H1 (cell line): Measurements from ENCODE around the gene YIF1B. TPM values are rescaled to one million over a fixed set of nuclear protein-coding genes. Genes with fewer than 3 reads are reported as not detected.

Experiments used
- CTCF ChIA-PET: fragments of 300-600 bp; sonication (Branson Sonifier 250); formaldehyde crosslinking; loops from one replicate; lab custom pipeline; 2021; ENCODE audit not compliant: partially characterized antibody; lab: Charles Lee
- POLR2A ChIA-PET: fragments of 300-600 bp; sonication (Branson Sonifier 250); formaldehyde crosslinking; loops from one replicate; lab custom pipeline; 2021; ENCODE audit warnings: inconsistent platforms; ENCODE audit not compliant: partially characterized antibody; lab: Charles Lee
- DNase-seq, 2 experiments: peaks; one replicate each; pipeline versions ENCODE4 v3.0.0 to v3.0.0-alpha.2; 2010 to 2022; ENCODE audit warnings: low spot score in 2 of 2, low read depth in 1 of 2, mixed read lengths in 1 of 2
- FAIRE-seq: peaks from 2 replicates; lab custom pipeline; 2011; peaks lifted over from hg19 to GRCh38; lab: Jason Lieb, UNC
- H2AFZ ChIP-seq: 2 replicates; pipeline ENCODE4 v1.8.1; 2012; ENCODE audit warnings: low read length, inconsistent platforms
- H2AK5ac ChIP-seq: 2 replicates; pipeline ENCODE4 v1.6.1; 2013; ENCODE audit warnings: low read depth, low read length
- H2BK120ac ChIP-seq: replicated peaks from 2 replicates; pipeline ENCODE3; 2013; ENCODE audit warnings: low read depth, low read length, inconsistent platforms
- H2BK12ac ChIP-seq: 2 replicates; pipeline ENCODE4 v1.6.1; 2013; ENCODE audit warnings: low read depth, low read length
- H2BK15ac ChIP-seq: 2 replicates; pipeline ENCODE4 v1.6.1; 2013; ENCODE audit warnings: low read length
- H2BK20ac ChIP-seq: 2 replicates; pipeline ENCODE4 v1.6.1; 2013; ENCODE audit warnings: low read length
- H2BK5ac ChIP-seq: 2 replicates; pipeline ENCODE4 v1.6.1; 2013; ENCODE audit warnings: low read depth, low read length
- H3K14ac ChIP-seq: 2 replicates; pipeline ENCODE4 v1.6.1; 2013; ENCODE audit warnings: inconsistent platforms; ENCODE audit not compliant: insufficient read length
- H3K18ac ChIP-seq: 2 replicates; pipeline ENCODE4 v1.6.1; 2013; ENCODE audit warnings: low read length; ENCODE audit errors: extremely low read depth
- H3K23ac ChIP-seq: 2 replicates; pipeline ENCODE4 v1.6.1; 2013; ENCODE audit warnings: inconsistent platforms; ENCODE audit not compliant: insufficient read length
- H3K23me2 ChIP-seq: 2 replicates; pipeline ENCODE4 v1.6.1; 2013; ENCODE audit warnings: low read depth, low read length
- H3K27ac ChIP-seq: 2 replicates; pipeline ENCODE4 v1.6.1; 2011; ENCODE audit warnings: low read depth, low read length, inconsistent platforms
- H3K27me3 ChIP-seq, 4 experiments: replicated peaks in 1 of 4; 1 replicate in 1 of 4; 2 replicates in 3 of 4; pipeline versions ENCODE4 v1.6.1 to v1.8.1; 2011 to 2013; ENCODE audit warnings: low read length in 3 of 4, mild to moderate bottlenecking in 3 of 4, inconsistent platforms in 2 of 4, mixed read lengths in 2 of 4, moderate library complexity in 1 of 4; ENCODE audit not compliant: control insufficient read depth in 3 of 4, insufficient read depth in 3 of 4; ENCODE audit errors: extremely low read depth in 1 of 4
- H3K36me3 ChIP-seq, 4 experiments: 2 replicates each; pipeline versions ENCODE4 v1.6.1 to v1.8.1; 2011 to 2013; ENCODE audit warnings: mild to moderate bottlenecking in 4 of 4, low read length in 3 of 4, moderate library complexity in 2 of 4, control low read depth in 1 of 4, inconsistent platforms in 1 of 4; ENCODE audit not compliant: insufficient read depth in 4 of 4, control insufficient read depth in 2 of 4
- H3K4ac ChIP-seq: replicated peaks from 2 replicates; pipeline ENCODE3; 2013; ENCODE audit warnings: low read length, low read depth, mixed read lengths, inconsistent platforms; ENCODE audit not compliant: insufficient read length
- H3K4me1 ChIP-seq, 4 experiments: replicated peaks in 1 of 4; 1 replicate in 1 of 4; 2 replicates in 3 of 4; pipeline versions ENCODE4 v1.6.1 to v1.8.1; 2011 to 2013; ENCODE audit warnings: low read length in 3 of 4, inconsistent platforms in 2 of 4, mixed read lengths in 1 of 4; ENCODE audit not compliant: insufficient read depth in 4 of 4, control insufficient read depth in 3 of 4
- H3K4me2 ChIP-seq, 2 experiments: 2 replicates each; pipeline versions ENCODE4 v1.6.1 to v1.8.1; 2011 to 2013; ENCODE audit warnings: low read depth in 2 of 2, low read length in 2 of 2, control low read depth in 1 of 2, inconsistent platforms in 1 of 2, mild to moderate bottlenecking in 1 of 2; ENCODE audit not compliant: insufficient read depth in 1 of 2
- H3K4me3 ChIP-seq, 4 experiments: fragments of 200-600, 300-600 bp in 1 of 4; sonication (generic), shearing (Covaris generic), sonication (Bioruptor Twin) in 1 of 4; 2 replicates each; pipeline versions ENCODE4 v1.5.1 to v1.8.1; 2011 to 2016; ENCODE audit warnings: low read length in 4 of 4, low read depth in 3 of 4, control low read depth in 2 of 4, inconsistent platforms in 2 of 4, mild to moderate bottlenecking in 2 of 4, mixed read lengths in 1 of 4, moderate library complexity in 1 of 4; ENCODE audit not compliant: insufficient read depth in 2 of 4; ENCODE audit errors: extremely low read depth in 1 of 4
- H3K56ac ChIP-seq: replicated peaks from 2 replicates; pipeline ENCODE3; 2013; ENCODE audit warnings: low read depth, mild to moderate bottlenecking, mixed read lengths, low read length, inconsistent platforms; ENCODE audit not compliant: insufficient read length
- H3K79me1 ChIP-seq: 2 replicates; pipeline ENCODE4 v1.6.1; 2013; ENCODE audit warnings: low read depth, low read length, control low read depth
- H3K79me2 ChIP-seq, 2 experiments: 2 replicates each; pipeline versions ENCODE4 v1.6.1 to v1.8.1; 2012 to 2013; ENCODE audit warnings: low read length in 2 of 2, mild to moderate bottlenecking in 2 of 2, inconsistent platforms in 1 of 2; ENCODE audit not compliant: insufficient read depth in 2 of 2, control insufficient read depth in 1 of 2
- H3K9ac ChIP-seq, 4 experiments: replicated peaks in 1 of 4; 1 replicate in 1 of 4; 2 replicates in 3 of 4; pipeline versions ENCODE4 v1.6.1 to v1.8.1; 2011 to 2013; ENCODE audit warnings: low read depth in 3 of 4, low read length in 3 of 4, control low read depth in 2 of 4, mild to moderate bottlenecking in 2 of 4, moderate library complexity in 2 of 4, inconsistent platforms in 1 of 4; ENCODE audit errors: extremely low read depth in 1 of 4
- H3K9me3 ChIP-seq, 2 experiments: 2 replicates each; pipeline versions ENCODE4 v1.6.1 to v1.8.1; 2012 to 2013; ENCODE audit warnings: mild to moderate bottlenecking in 2 of 2, moderate library complexity in 2 of 2, control low read depth in 1 of 2, inconsistent platforms in 1 of 2, low read depth in 1 of 2, low read length in 1 of 2, mixed read lengths in 1 of 2; ENCODE audit not compliant: insufficient read depth in 2 of 2
- H4K20me1 ChIP-seq, 2 experiments: replicated peaks in 1 of 2; 2 replicates each; pipeline versions ENCODE3 to v1.8.1; 2011 to 2013; ENCODE audit warnings: inconsistent platforms in 2 of 2, low read length in 2 of 2, mild to moderate bottlenecking in 1 of 2; ENCODE audit not compliant: insufficient read depth in 2 of 2, control insufficient read depth in 1 of 2
- H4K5ac ChIP-seq: 2 replicates; pipeline ENCODE4 v1.6.1; 2013; ENCODE audit warnings: low read length, low read depth, mixed read lengths, inconsistent platforms; ENCODE audit not compliant: insufficient read length
- H4K8ac ChIP-seq: 2 replicates; pipeline ENCODE4 v1.8.0; 2013; ENCODE audit warnings: mild to moderate bottlenecking, moderate library complexity, low read length, inconsistent platforms; ENCODE audit not compliant: insufficient read depth; ENCODE audit errors: extremely low read depth
- H4K91ac ChIP-seq: replicated peaks from 2 replicates; pipeline ENCODE3; 2013; ENCODE audit warnings: low read length, mixed read lengths, inconsistent platforms; ENCODE audit not compliant: insufficient read length
- CHD1 ChIP-seq: IDR thresholded peaks from 2 replicates; pipeline ENCODE4 v1.6.1; 2012; ENCODE audit warnings: low read depth, low read length, improper control_type of control experiment
- GABPA ChIP-seq: IDR thresholded peaks from 2 replicates; pipeline ENCODE4 v1.6.1; 2011; ENCODE audit warnings: mild to moderate bottlenecking, low read length, moderate library complexity, borderline replicate concordance; ENCODE audit not compliant: insufficient read depth
- JUND ChIP-seq: IDR thresholded peaks from 2 replicates; pipeline ENCODE4 v1.6.1; 2011; ENCODE audit warnings: mild to moderate bottlenecking, improper control_type of control experiment, low read length
- KDM4A ChIP-seq: IDR thresholded peaks from one replicate; pipeline ENCODE4 v1.7.1; 2012; ENCODE audit warnings: low read depth, mild to moderate bottlenecking, moderate library complexity, low read length, inconsistent platforms; ENCODE audit not compliant: severe bottlenecking
- NANOG ChIP-seq: IDR thresholded peaks from 2 replicates; pipeline ENCODE4 v1.6.1; 2011; ENCODE audit warnings: low read length, low read depth, mild to moderate bottlenecking, inconsistent platforms; ENCODE audit not compliant: insufficient read depth, poor library complexity, severe bottlenecking
- POLR2AphosphoS5 ChIP-seq: IDR thresholded peaks from 2 replicates; pipeline ENCODE4 v1.6.1; 2011; ENCODE audit warnings: low read depth, low read length
- RFX5 ChIP-seq: IDR thresholded peaks from 2 replicates; pipeline ENCODE4 v1.6.1; 2011; ENCODE audit warnings: low read depth, low read length, improper control_type of control experiment, borderline replicate concordance
- SAP30 ChIP-seq: fragments of 300-600 bp; sonication (generic); IDR thresholded peaks from 2 replicates; pipeline ENCODE4 v1.7.1; 2012; ENCODE audit warnings: low read length, moderate library complexity, mild to moderate bottlenecking, inconsistent platforms; ENCODE audit not compliant: insufficient read depth, insufficient replicate concordance
- SP4 ChIP-seq: IDR thresholded peaks from 2 replicates; pipeline ENCODE4 v1.6.1; 2012; ENCODE audit warnings: low read length, inconsistent platforms
- TEAD4 ChIP-seq: IDR thresholded peaks from 2 replicates; pipeline ENCODE4 v1.6.1; 2012; ENCODE audit warnings: low read depth, low read length, inconsistent platforms, mixed read lengths
- WGBS, 2 experiments: shearing (Covaris generic) in 1 of 2; methylation state at CpG; one replicate each; pipeline versions ENCODE4 v1.1.6 to v1.1.7; 2013 to 2015; ENCODE audit warnings: low lambda C conversion rate in 2 of 2, mixed read lengths in 2 of 2, inconsistent platforms in 1 of 2, low coverage in 1 of 2, missing lambda C conversion rate in 1 of 2; ENCODE audit not compliant: insufficient replicate concordance in 2 of 2, insufficient coverage in 1 of 2, insufficient read length in 1 of 2; ENCODE audit errors: extremely low coverage in 1 of 2, missing lambda C conversion rate in 1 of 2; 5-methylcytosine and 5-hydroxymethylcytosine counted together
- polyA plus RNA-seq, 7 experiments: library from polyadenylated mRNA; depleted of rRNA in 3 of 7; stranded (reverse) in 5 of 7; unstranded in 2 of 7; fragments of >200 nt in 5 of 7; fragments of 200-250 nt in 2 of 7; gene quantifications; 1 replicate in 5 of 7; 2 replicates in 1 of 7; 4 replicates in 1 of 7; pipeline versions ENCODE4 v1.2.1 to v1.2.3, GENCODE V29; 2011 to 2013; ENCODE audit warnings: missing spikeins in 2 of 7, mixed read lengths in 2 of 7
- total RNA-seq: library from RNA; stranded (reverse); fragmentation: NEBNext Ultra II Directional; extraction: Animal tissue kit (Norgen Biotek cat#: 25700); gene quantifications from 2 replicates; pipeline ENCODE4 v1.2.1, GENCODE V29; 2021

The YIF1B gene
- total and polyA plus RNA-seq, 2 of the 8 experiments (the other 6 are each of a cell fraction or from before 2014, with no cell fraction given), result 89.6 to 305 TPM

- CTCF ChIA-PET, result interaction anchor here (0.6 to 6.7 kb wide), 6 partner anchors 8 to 187 kb away, joined by 3 to 100 read pairs (median 8); no protein-coding TSS in a partner anchor
These were observed 13.9 kb upstream of the YIF1B start for GRCh38 chr19:38329651-38330050.

More at GRCh38 chr19:38329651-38330050, 13.9 kb upstream of the YIF1B start:
- Histone ChIP-seq H3K9me3 (no peaks in the 10 kb centered on the region), H4K20me1 (peaks cover 0 to 2% of the 10 kb centered on the region in 2 experiments), H2BK20ac (no peak overlapping the region)
- FAIRE-seq, result no peak
- no peak for TF ChIP-seq POLR2AphosphoS5
- TF ChIP-seq CHD1, result no peak
- TF ChIP-seq SP4, result no peak
- no peak for TF ChIP-seq RFX5
- no peak for TF ChIP-seq GABPA
- no peak for TF ChIP-seq JUND
- no peak for TF ChIP-seq NANOG
- TF ChIP-seq KDM4A, result no peak
- TF ChIP-seq SAP30, result no peak
- TF ChIP-seq TEAD4, result no peak
- TF ChIP-seq, all 59 proteins: peak for 0
- no peaks in the 10 kb centered on the region for H3K79me2 ChIP-seq
- no peak overlapping the region for H3K23ac ChIP-seq
- no peak overlapping the region for H3K4me3 ChIP-seq
- H2BK120ac ChIP-seq, result no peak overlapping the region
- DNase-seq, result no peak
- no peak overlapping the region for H3K4ac ChIP-seq
- no peak overlapping the region for H3K4me2 ChIP-seq
- H4K8ac ChIP-seq, result no peak overlapping the region
- no peak overlapping the region for H2AK5ac ChIP-seq
- no peak overlapping the region for H2AFZ ChIP-seq
- H3K79me1 ChIP-seq, result no peaks in the 10 kb centered on the region
- 89% methylated on average over 7 of the region's 7 CpGs; no CpG with 5 or more reads in 1 of the 2 experiments for WGBS, 2 experiments
- no peak overlapping the region for H2BK15ac ChIP-seq
- POLR2A ChIA-PET, result interaction anchor here (1.2 to 1.7 kb wide), 2 partner anchors 10 to 16 kb away, joined by 4 to 5 read pairs; partner anchors contain the start of gene KCNK6
- no peak overlapping the region for H3K9ac ChIP-seq
- no peak overlapping the region for H4K91ac ChIP-seq
- no peak overlapping the region for H3K18ac ChIP-seq
- no peak overlapping the region for H2BK12ac ChIP-seq
- H3K56ac ChIP-seq, result no peak overlapping the region
- no peak overlapping the region for H2BK5ac ChIP-seq
- peaks cover 0 to 8% (median 5%) of the 10 kb centered on the region in 4 experiments; a peak in 5 of 8 replicates for H3K36me3 ChIP-seq
- no peak overlapping the region for H4K5ac ChIP-seq
- no peaks in the 10 kb centered on the region for H3K23me2 ChIP-seq
- no peaks in the 10 kb centered on the region for H3K27me3 ChIP-seq
- no peaks in the 10 kb centered on the region for H3K4me1 ChIP-seq
- H3K14ac ChIP-seq, result no peak overlapping the region
- no peak overlapping the region for H3K27ac ChIP-seq
